HEK293 (cell line): ENCODE data around the gene PCOLCE2.
A peak's percentile ranks its signal among the peaks of the same experiment; 100 is the strongest.

ENCODE experiments used
- CTCF ChIA-PET: fragments of 350-600 bp; formaldehyde crosslinking; extraction: SDS; loops from one replicate; lab custom pipeline; 2021; ENCODE audit warnings: antibody characterized with exemption; lab: Yijun Ruan, JAX
- POLR2A ChIA-PET: fragments of 300-600 bp; formaldehyde crosslinking; extraction: SDS; loops from one replicate; lab custom pipeline; 2020; ENCODE audit warnings: antibody characterized with exemption, inconsistent platforms; lab: Yijun Ruan, JAX
- H3K27ac ChIP-seq: fragments of 200-500 bp; sonication (Bioruptor generic); 2 replicates; pipeline ENCODE4 v1.5.1; 2014; ENCODE audit warnings: low read depth, low read length, control low read depth, inconsistent platforms; ENCODE audit errors: extremely low read depth
- H3K36me3 ChIP-seq, 2 experiments: fragments of 200-500 bp in 1 of 2; sonication (Bioruptor generic) in 1 of 2; 1 replicate in 1 of 2; 2 replicates in 1 of 2; pipeline ENCODE4 v1.5.1; 2014 to 2017; ENCODE audit warnings: inconsistent platforms in 2 of 2, low read length in 2 of 2; ENCODE audit not compliant: control insufficient read depth in 2 of 2, insufficient read depth in 1 of 2
- H3K4me1 ChIP-seq: fragments of 200-500 bp; sonication (Bioruptor generic); 2 replicates; pipeline ENCODE4 v1.5.1; 2014; ENCODE audit warnings: mild to moderate bottlenecking, low read length, inconsistent platforms; ENCODE audit not compliant: control insufficient read depth, insufficient read depth
- H3K4me3 ChIP-seq: 2 replicates; pipeline ENCODE4 v1.5.1; 2011; ENCODE audit warnings: low read depth, mild to moderate bottlenecking, control low read depth, low read length, moderate library complexity
- H3K9me3 ChIP-seq: fragments of 200-500 bp; sonication (Bioruptor generic); 2 replicates; pipeline ENCODE4 v1.5.1; 2014; ENCODE audit warnings: low read depth, low read length, inconsistent platforms; ENCODE audit not compliant: control insufficient read depth, insufficient read depth
- BCL11B ChIP-seq: fragments of 450-650 bp; formaldehyde crosslinking; IDR thresholded peaks from 2 replicates; pipeline ENCODE4 v1.5.1; 2016; ENCODE audit warnings: low read depth, missing biosample characterization, missing genetic modification characterization
- CTCF ChIP-seq: fragments of 450-650 bp; formaldehyde crosslinking; IDR thresholded peaks from 2 replicates; pipeline ENCODE4 v1.5.1; 2016; ENCODE audit warnings: missing biosample characterization, missing genetic modification characterization
- KLF16 ChIP-seq: fragments of 450-650 bp; formaldehyde crosslinking; IDR thresholded peaks from 2 replicates; pipeline ENCODE4 v1.5.1; 2017; ENCODE audit warnings: missing biosample characterization, missing genetic modification characterization
- KLF17 ChIP-seq: fragments of 450-650 bp; formaldehyde crosslinking; IDR thresholded peaks from 2 replicates; pipeline ENCODE4 v1.5.1; 2016; ENCODE audit warnings: missing biosample characterization, missing genetic modification characterization
- KLF8 ChIP-seq: fragments of 450-650 bp; formaldehyde crosslinking; IDR thresholded peaks from 2 replicates; pipeline ENCODE4 v1.5.1; 2016; ENCODE audit warnings: missing biosample characterization, missing genetic modification characterization
- ZBTB21 ChIP-seq: fragments of 450-650 bp; formaldehyde crosslinking; IDR thresholded peaks from 2 replicates; pipeline ENCODE4 v1.5.1; 2017; ENCODE audit warnings: missing biosample characterization, missing genetic modification characterization
- ZFHX2 ChIP-seq: fragments of 450-650 bp; formaldehyde crosslinking; conservative IDR thresholded peaks from 2 replicates; pipeline ENCODE4 v1.5.1; 2016; ENCODE audit warnings: missing biosample characterization, missing genetic modification characterization
- ZIC2 ChIP-seq: fragments of 450-650 bp; formaldehyde crosslinking; IDR thresholded peaks from 2 replicates; pipeline ENCODE4 v1.5.1; 2016; ENCODE audit warnings: missing biosample characterization, missing genetic modification characterization
- ZNF223 ChIP-seq: fragments of 450-650 bp; formaldehyde crosslinking; IDR thresholded peaks from 2 replicates; pipeline ENCODE4 v1.5.1; 2016; ENCODE audit warnings: missing biosample characterization, missing genetic modification characterization
- ZNF248 ChIP-seq: fragments of 450-650 bp; formaldehyde crosslinking; IDR thresholded peaks from 2 replicates; pipeline ENCODE4 v1.5.1; 2017; ENCODE audit warnings: missing biosample characterization, missing genetic modification characterization
- ZNF280C ChIP-seq: fragments of 450-650 bp; formaldehyde crosslinking; IDR thresholded peaks from 2 replicates; pipeline ENCODE4 v1.5.1; 2016; ENCODE audit warnings: missing biosample characterization, missing genetic modification characterization
- ZNF302 ChIP-seq: fragments of 450-650 bp; formaldehyde crosslinking; IDR thresholded peaks from 2 replicates; pipeline ENCODE4 v1.5.1; 2016; ENCODE audit warnings: missing biosample characterization, missing genetic modification characterization, low read depth
- ZNF335 ChIP-seq: fragments of 450-650 bp; formaldehyde crosslinking; conservative IDR thresholded peaks from 2 replicates; pipeline ENCODE4 v1.5.1; 2016; ENCODE audit warnings: missing biosample characterization, missing genetic modification characterization
- ZNF426 ChIP-seq: fragments of 450-650 bp; formaldehyde crosslinking; IDR thresholded peaks from 2 replicates; pipeline ENCODE4 v1.5.1; 2017; ENCODE audit warnings: missing biosample characterization, missing genetic modification characterization, mild to moderate bottlenecking, inconsistent platforms, moderate library complexity
- ZNF544 ChIP-seq: fragments of 450-650 bp; formaldehyde crosslinking; IDR thresholded peaks from 2 replicates; pipeline ENCODE4 v1.5.0; 2017; ENCODE audit warnings: missing biosample characterization, missing genetic modification characterization
- ZNF555 ChIP-seq: fragments of 450-650 bp; formaldehyde crosslinking; conservative IDR thresholded peaks from 2 replicates; pipeline ENCODE4 v1.5.1; 2017; ENCODE audit warnings: missing biosample characterization, mild to moderate bottlenecking, missing genetic modification characterization, inconsistent platforms
- ZNF558 ChIP-seq: fragments of 450-650 bp; formaldehyde crosslinking; IDR thresholded peaks from 2 replicates; pipeline ENCODE4 v1.5.1; 2016; ENCODE audit warnings: missing biosample characterization, missing genetic modification characterization
- ZNF596 ChIP-seq: fragments of 450-650 bp; IDR thresholded peaks from 2 replicates; pipeline ENCODE4 v1.5.0; 2018; ENCODE audit warnings: missing biosample characterization, mild to moderate bottlenecking, missing genetic modification characterization, moderate library complexity
- ZNF639 ChIP-seq: fragments of 450-650 bp; formaldehyde crosslinking; IDR thresholded peaks from 2 replicates; pipeline ENCODE4 v1.5.1; 2016; ENCODE audit warnings: missing biosample characterization, missing genetic modification characterization
- ZNF785 ChIP-seq: fragments of 450-650 bp; formaldehyde crosslinking; IDR thresholded peaks from 2 replicates; pipeline ENCODE4 v1.5.1; 2016; ENCODE audit warnings: missing biosample characterization, missing genetic modification characterization

Gene PCOLCE2

GRCh38 chr3:142888481-142889211 is at the start of gene PCOLCE2 (continued):
- TF ChIP-seq CTCF (tag by site-specific recombination): 0 out of 2 replicates have a peak, but pooled peaks have one; percentile 38
- TF ChIP-seq ZNF558 (tag by site-specific recombination): no peak
- peak; percentile 30; the same call in 1 of the 2 replicates for TF ChIP-seq KLF8 (tag by site-specific recombination)
- peak; percentile 67 for TF ChIP-seq ZIC2
- no peak for TF ChIP-seq ZNF280C (tag by site-specific recombination)
- no peak for TF ChIP-seq ZNF426 (tag by site-specific recombination)
- TF ChIP-seq ZNF335 (tag by site-specific recombination): peak; percentile 54
- TF ChIP-seq ZNF596 (tag by site-specific recombination): no peak
- TF ChIP-seq ZNF223 (tag by site-specific recombination): peak; percentile 45; the same call in 1 of the 2 replicates
- TF ChIP-seq KLF16 (tag by site-specific recombination): 0 out of 2 replicates have a peak, but pooled peaks have one; percentile 59

- CTCF ChIA-PET: interaction anchor here (1.9 kb wide), 1 partner anchor 108 kb away, joined by 4 read pairs; no protein-coding TSS in a partner anchor
Observed at GRCh38 chr3:142935963-142936362, 47.1 kb upstream of the PCOLCE2 start.

More at GRCh38 chr3:142935963-142936362, 47.1 kb upstream of the PCOLCE2 start:
- POLR2A ChIA-PET: no interaction called here
- no peaks in the 10 kb centered on the region for H3K9me3 ChIP-seq
- TF ChIP-seq ZNF639 (tag by site-specific recombination) (no peak), ZNF785 (tag by site-specific recombination) (no peak), ZNF248 (tag by site-specific recombination) (no peak), ZNF302 (tag by site-specific recombination) (no peak), BCL11B (tag by site-specific recombination) (no peak), ZNF544 (tag by site-specific recombination) (no peak), ZFHX2 (tag by site-specific recombination) (no peak), ZNF555 (tag by site-specific recombination) (no peak), KLF16 (tag by site-specific recombination) (no peak), ZBTB21 (no peak), KLF17 (tag by site-specific recombination) (no peak)
- no peak overlapping the region for H3K27ac ChIP-seq
- 0 out of 2 replicates have a peak, but pooled peaks cover 2% of the 10 kb centered on the region for H3K4me1 ChIP-seq
- H3K36me3 ChIP-seq: no peaks in the 10 kb centered on the region
- no peak overlapping the region for H3K4me3 ChIP-seq
